Gastroesophageal sphincter (tissue), 4 donors: ENCODE measurements around the gene ENDOD1. TPM values are rescaled to one million over a fixed set of nuclear protein-coding genes. Genes with fewer than 3 reads are reported as not detected.
"Not testable (repeated sequence)": the region's sequence is repeated elsewhere in the genome, so short reads cannot be mapped to it uniquely, and the experiment has no call there.

Experiments
- ATAC-seq: fragments of 150-250 bp; one replicate; pipeline ENCODE4 v1.9.1; 2016; ENCODE audit warnings: mild to moderate bottlenecking, moderate library complexity
- H3K27ac ChIP-seq, 4 donors: fragments of 200-600 bp; sonication (generic) in 3 of 4; 1 replicate in 3 of 4; 2 replicates in 1 of 4; pipeline ENCODE4 v1.5.1; 2016 to 2019
- H3K27me3 ChIP-seq: fragments of 200-600 bp; sonication (generic); one replicate; pipeline ENCODE4 v1.5.1; 2019
- H3K36me3 ChIP-seq, 2 donors: fragments of 200-600 bp; sonication (generic); one replicate each; pipeline ENCODE4 v1.5.1; 2019; ENCODE audit warnings: control low read depth in 1 of 2
- H3K4me1 ChIP-seq, 3 donors: fragments of 200-600 bp; sonication (generic); 1 replicate in 2 of 3; 2 replicates in 1 of 3; pipeline ENCODE4 v1.5.1; 2016 to 2019; ENCODE audit warnings: control low read depth in 2 of 3
- H3K4me3 ChIP-seq, 2 donors: fragments of 200-600 bp; sonication (generic); one replicate each; pipeline ENCODE4 v1.5.1; 2019; ENCODE audit warnings: mild to moderate bottlenecking in 1 of 2, moderate library complexity in 1 of 2
- H3K9me3 ChIP-seq, 3 donors: fragments of 200-600 bp; sonication (generic); one replicate each; pipeline ENCODE4 v1.5.1; 2017 to 2019; ENCODE audit warnings: control low read depth in 2 of 3
- EP300 ChIP-seq: sonication (generic); formaldehyde crosslinking; IDR thresholded peaks from one replicate; pipeline ENCODE4 v1.6.1; 2017; ENCODE audit warnings: antibody characterized with exemption, mild to moderate bottlenecking
- POLR2A ChIP-seq, 2 donors: fragments of 450-650 bp; IDR thresholded peaks; one replicate each; pipeline ENCODE4 v1.6.1; 2017; ENCODE audit warnings: antibody characterized with exemption in 2 of 2, mild to moderate bottlenecking in 2 of 2, moderate library complexity in 1 of 2
- POLR2AphosphoS5 ChIP-seq: sonication (generic); formaldehyde crosslinking; IDR thresholded peaks from one replicate; pipeline ENCODE4 v1.6.1; 2017; ENCODE audit warnings: antibody characterized with exemption
- WGBS, 2 donors: methylation state at CpG; one replicate each; pipeline ENCODE4 v1.1.5; 2018; ENCODE audit warnings: low coverage in 1 of 2; 5-methylcytosine and 5-hydroxymethylcytosine counted together
- total RNA-seq, 4 donors: library from RNA; depleted of rRNA; stranded (reverse); fragments of >200 nt; gene quantifications; one replicate each; pipeline ENCODE4 v1.1.0, GENCODE V29; 2016
- TF ChIP-seq, protein P1 (sequence below), 4 experiments: fragments of 200-600 bp in 2 of 4; fragments of 450-650 bp in 2 of 4; sonication (generic) in 1 of 4; IDR thresholded peaks; one replicate each; pipeline ENCODE4 v1.5.1; 2017 to 2019; ENCODE audit warnings: antibody characterized with exemption in 4 of 4, mild to moderate bottlenecking in 2 of 4, moderate library complexity in 2 of 4

ENDOD1 gene
- total RNA-seq, 4 donors from 2014 or later: 34.6 to 68.3 (median 54.6) TPM

DNA sequence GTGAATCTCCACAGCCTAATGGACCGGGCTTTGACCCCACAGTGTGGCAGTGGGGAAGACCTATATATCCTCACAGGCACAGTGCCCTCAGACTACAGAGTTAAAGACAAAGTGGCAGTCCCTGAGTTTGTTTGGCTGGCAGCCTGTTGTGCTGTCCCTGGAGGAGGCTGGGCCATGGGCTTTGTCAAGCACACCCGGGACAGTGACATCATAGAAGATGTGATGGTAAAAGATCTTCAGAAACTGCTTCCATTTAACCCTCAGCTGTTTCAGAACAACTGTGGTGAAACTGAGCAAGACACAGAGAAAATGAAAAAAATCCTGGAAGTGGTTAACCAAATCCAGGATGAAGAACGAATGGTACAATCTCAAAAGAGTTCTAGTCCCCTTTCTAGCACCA lies 39.0 kb downstream of the ENDOD1 start:
- H3K36me3 ChIP-seq: peaks cover 0 to 38% of the 10 kb centered on the region in 2 donors
- TF ChIP-seq EP300 (no peak), POLR2AphosphoS5 (no peak)
- no peaks in the 10 kb centered on the region for H3K4me1 ChIP-seq
- no peaks in the 10 kb centered on the region for H3K9me3 ChIP-seq
- no peak overlapping the region for H3K4me3 ChIP-seq
- H3K27ac ChIP-seq: no peak overlapping the region
- 69 to 95% methylated on average over 2 to 3 of the region's 3 CpGs for WGBS, 2 donors
- no peak for ATAC-seq
- H3K27me3 ChIP-seq: no peaks in the 10 kb centered on the region

DNA sequence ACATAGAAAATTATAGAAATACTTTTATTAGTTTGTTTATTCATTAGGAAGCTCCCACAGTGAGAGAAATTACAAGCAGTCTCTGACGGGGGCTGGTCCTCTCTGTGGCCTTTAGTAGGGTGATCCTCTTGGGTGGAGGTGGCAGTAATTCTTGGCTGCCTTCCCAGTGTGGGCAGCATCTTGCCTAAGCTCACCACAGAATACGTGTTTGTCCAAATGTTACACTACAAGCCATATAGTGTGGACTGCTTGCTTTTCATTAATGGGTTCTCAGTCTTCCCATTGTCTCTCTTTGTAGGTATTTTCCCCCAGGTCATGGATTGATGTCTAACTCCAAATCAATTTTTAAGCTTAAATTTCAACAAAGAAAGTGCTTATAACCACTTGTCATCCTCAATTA lies 43.3 kb downstream of the ENDOD1 start:
- TF ChIP-seq POLR2AphosphoS5: no peak
- TF ChIP-seq, protein P1, sequence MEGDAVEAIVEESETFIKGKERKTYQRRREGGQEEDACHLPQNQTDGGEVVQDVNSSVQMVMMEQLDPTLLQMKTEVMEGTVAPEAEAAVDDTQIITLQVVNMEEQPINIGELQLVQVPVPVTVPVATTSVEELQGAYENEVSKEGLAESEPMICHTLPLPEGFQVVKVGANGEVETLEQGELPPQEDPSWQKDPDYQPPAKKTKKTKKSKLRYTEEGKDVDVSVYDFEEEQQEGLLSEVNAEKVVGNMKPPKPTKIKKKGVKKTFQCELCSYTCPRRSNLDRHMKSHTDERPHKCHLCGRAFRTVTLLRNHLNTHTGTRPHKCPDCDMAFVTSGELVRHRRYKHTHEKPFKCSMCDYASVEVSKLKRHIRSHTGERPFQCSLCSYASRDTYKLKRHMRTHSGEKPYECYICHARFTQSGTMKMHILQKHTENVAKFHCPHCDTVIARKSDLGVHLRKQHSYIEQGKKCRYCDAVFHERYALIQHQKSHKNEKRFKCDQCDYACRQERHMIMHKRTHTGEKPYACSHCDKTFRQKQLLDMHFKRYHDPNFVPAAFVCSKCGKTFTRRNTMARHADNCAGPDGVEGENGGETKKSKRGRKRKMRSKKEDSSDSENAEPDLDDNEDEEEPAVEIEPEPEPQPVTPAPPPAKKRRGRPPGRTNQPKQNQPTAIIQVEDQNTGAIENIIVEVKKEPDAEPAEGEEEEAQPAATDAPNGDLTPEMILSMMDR (IDR thresholded peaks at IDR 0.05): no peak
- no peak for TF ChIP-seq EP300
- TF ChIP-seq POLR2A (IDR thresholded peaks at IDR 0.05): no peak
- 60 to 61% methylated on average over 1 to 2 of the region's 2 CpGs for WGBS, 2 donors
- Histone ChIP-seq H3K4me1 (peaks cover 0 to 9% (median 0%) of the 10 kb centered on the region in 3 donors), H3K27ac (no peak overlapping the region), H3K27me3 (no peaks in the 10 kb centered on the region), H3K4me3 (no peak overlapping the region), H3K36me3 (peaks cover 0 to 42% of the 10 kb centered on the region in 2 donors), H3K9me3 (no peaks in the 10 kb centered on the region)
- no peak for ATAC-seq

DNA sequence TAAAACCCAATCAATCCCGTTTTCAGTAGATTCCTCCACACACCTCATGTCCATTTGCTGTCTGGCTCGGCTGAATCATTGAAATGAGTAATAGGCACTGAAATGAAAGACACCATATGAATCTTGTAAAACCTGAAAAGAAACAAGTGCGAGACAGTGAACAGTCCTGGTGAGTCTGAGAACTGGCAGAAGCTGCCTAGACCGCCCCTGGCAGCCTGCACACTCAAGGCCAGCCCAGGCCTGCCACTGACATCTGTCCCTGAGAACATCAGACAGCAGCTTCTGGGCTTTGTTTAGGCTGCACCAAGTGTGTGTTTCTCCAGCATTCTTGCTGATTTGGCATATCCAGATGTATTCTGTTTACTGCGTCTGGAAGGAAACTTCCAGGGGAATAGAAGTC lies 44.8 kb downstream of the ENDOD1 start:
- H3K27me3 ChIP-seq: no peaks in the 10 kb centered on the region
- H3K9me3 ChIP-seq: no peaks in the 10 kb centered on the region
- no peak for ATAC-seq
- no peak overlapping the region for H3K4me3 ChIP-seq
- TF ChIP-seq POLR2A (IDR thresholded peaks at IDR 0.05) (no peak), EP300 (no peak), POLR2AphosphoS5 (no peak)
- TF ChIP-seq, protein P1 (IDR thresholded peaks at IDR 0.05): no peak
- H3K36me3 ChIP-seq: peaks cover 0 to 28% of the 10 kb centered on the region in 2 donors
- WGBS, 2 donors: 31 to 44% methylated on average over 2 to 5 of the region's 5 CpGs
- H3K27ac ChIP-seq: peak overlapping the region in 2 of 4 donors; percentile 20 to 39
- peaks cover 0 to 9% (median 0%) of the 10 kb centered on the region in 3 donors for H3K4me1 ChIP-seq

DNA sequence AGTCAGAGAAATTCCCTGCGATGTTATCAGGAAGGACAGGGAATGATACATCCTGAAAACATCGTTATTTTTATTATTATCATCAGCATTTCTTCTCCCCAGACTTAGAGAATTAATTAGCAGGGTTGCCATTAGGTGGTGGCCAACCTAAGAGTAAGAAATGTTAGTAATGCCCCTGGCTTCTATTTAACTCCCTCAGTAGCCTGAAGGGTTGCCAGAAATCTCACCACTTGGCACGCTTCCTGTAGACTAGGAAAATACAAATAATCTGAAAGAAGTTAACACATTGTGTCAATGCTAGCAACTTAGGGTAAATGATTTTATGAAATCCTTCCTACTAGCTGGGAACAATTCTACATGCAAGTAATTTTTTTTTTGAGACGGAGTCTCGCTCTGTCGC lies 45.5 kb downstream of the ENDOD1 start:
- H3K9me3 ChIP-seq: no peaks in the 10 kb centered on the region
- TF ChIP-seq EP300 (no peak), POLR2A (IDR thresholded peaks at IDR 0.05) (no peak)
- WGBS, 2 donors: 59 to 73% methylated on average over 3 of the region's 6 CpGs
- no peak overlapping the region for H3K27ac ChIP-seq
- no peaks in the 10 kb centered on the region for H3K27me3 ChIP-seq
- no peak for ATAC-seq
- H3K4me1 ChIP-seq: peaks cover 0 to 9% (median 0%) of the 10 kb centered on the region in 3 donors
- H3K4me3 ChIP-seq: no peak overlapping the region
- peaks cover 0 to 22% of the 10 kb centered on the region in 2 donors for H3K36me3 ChIP-seq

DNA sequence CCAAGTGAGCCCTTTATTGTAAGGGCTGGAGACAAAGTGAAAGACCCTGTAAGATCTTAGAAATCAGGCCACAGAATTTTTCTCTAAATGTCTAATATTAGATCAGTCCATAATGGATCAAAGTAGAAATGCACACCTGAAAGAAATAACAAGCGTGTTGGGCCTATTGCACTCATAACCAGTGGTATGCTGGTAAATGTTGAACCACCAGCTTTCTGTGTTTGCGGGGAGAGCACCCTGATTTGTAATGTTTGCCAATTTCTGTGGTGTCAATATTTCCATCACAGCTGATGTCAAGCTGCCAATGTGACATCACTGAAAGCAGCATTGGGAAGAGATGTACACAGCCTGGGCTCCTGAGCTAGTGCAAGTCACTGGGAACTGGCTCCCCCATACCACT lies 46.2 kb downstream of the ENDOD1 start:
- H3K9me3 ChIP-seq: no peaks in the 10 kb centered on the region
- TF ChIP-seq EP300 (no peak), POLR2A (IDR thresholded peaks at IDR 0.05) (no peak), POLR2AphosphoS5 (no peak)
- TF ChIP-seq, protein P1 (IDR thresholded peaks at IDR 0.05): no peak
- peaks cover 0 to 22% of the 10 kb centered on the region in 2 donors for H3K36me3 ChIP-seq
- H3K4me1 ChIP-seq: peaks cover 0 to 9% (median 0%) of the 10 kb centered on the region in 3 donors
- H3K27me3 ChIP-seq: no peaks in the 10 kb centered on the region
- no peak for ATAC-seq
- 86 to 94% methylated on average over 2 of the region's 2 CpGs for WGBS, 2 donors
- H3K4me3 ChIP-seq: no peak overlapping the region
- no peak overlapping the region for H3K27ac ChIP-seq

DNA sequence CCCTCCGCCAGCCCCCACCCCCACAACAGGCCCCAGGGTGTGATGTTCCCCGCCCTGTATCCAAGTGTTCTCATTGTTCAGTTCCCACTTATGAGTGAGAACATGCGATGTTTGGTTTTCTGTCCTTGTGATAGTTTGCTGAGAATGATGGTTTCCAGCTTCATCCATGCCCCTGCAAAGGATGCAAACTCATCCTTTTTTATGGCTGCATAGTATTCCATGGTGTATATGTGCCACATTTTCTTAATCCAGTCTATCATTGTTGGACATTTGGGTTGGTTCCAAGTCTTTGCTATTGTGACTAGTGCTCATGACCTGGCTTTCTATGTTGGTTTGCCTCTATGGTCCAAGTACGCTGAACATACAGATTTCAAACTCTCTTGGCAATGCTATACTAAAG lies 47.1 kb downstream of the ENDOD1 start:
- H3K27ac ChIP-seq, H3K4me1 ChIP-seq, H3K4me3 ChIP-seq, ATAC-seq, H3K27me3 ChIP-seq, H3K9me3 ChIP-seq: not testable (repeated sequence)
- peaks cover 0 to 18% of the 10 kb centered on the region in 2 donors for H3K36me3 ChIP-seq
- WGBS, 2 donors: 96 to 100% methylated on average over 1 to 4 of the region's 4 CpGs
